Peyer's patch (tissue), 4 donors: Measurements from ENCODE around the gene CYBA. TPM values are rescaled to one million over a fixed set of nuclear protein-coding genes. Genes with fewer than 3 reads are reported as not detected.
A peak's percentile ranks its signal among the peaks of the same experiment; 100 is the strongest.

Experiments
- DNase-seq, 3 donors: peaks; one replicate each; pipeline ENCODE4 v3.0.0-alpha.2; 2017 to 2019
- H3K27ac ChIP-seq, 4 donors: fragments of 200-600 bp; sonication (generic); one replicate each; pipeline ENCODE4 v1.5.1; 2016 to 2019
- H3K27me3 ChIP-seq, 2 donors: fragments of 200-600 bp; sonication (generic); one replicate each; pipeline ENCODE4 v1.5.1; 2019
- H3K36me3 ChIP-seq, 3 donors: fragments of 200-600 bp; sonication (generic); one replicate each; pipeline ENCODE4 v1.5.1; 2016 to 2019
- H3K4me1 ChIP-seq, 4 donors: fragments of 200-600 bp; sonication (generic); one replicate each; pipeline ENCODE4 v1.5.1; 2016 to 2019
- H3K4me3 ChIP-seq, 4 donors: fragments of 200-600 bp; sonication (generic); 1 replicate in 3 of 4; 2 replicates in 1 of 4; pipeline ENCODE4 v1.5.1; 2016 to 2019; ENCODE audit warnings: mild to moderate bottlenecking in 1 of 4
- H3K9me3 ChIP-seq, 4 donors: fragments of 200-600 bp; sonication (generic); one replicate each; pipeline ENCODE4 v1.5.1; 2016 to 2019; ENCODE audit warnings: mild to moderate bottlenecking in 1 of 4
- CTCF ChIP-seq, 6 experiments: fragments of 450-650 bp in 4 of 6; fragments of 200-600 bp in 2 of 6; sonication (generic) in 1 of 6; IDR thresholded peaks; one replicate each; pipeline ENCODE4 v1.5.1; 2017 to 2019; ENCODE audit warnings: antibody characterized with exemption in 6 of 6, mild to moderate bottlenecking in 3 of 6, moderate library complexity in 1 of 6
- POLR2A ChIP-seq, 2 donors: fragments of 450-650 bp; IDR thresholded peaks; one replicate each; pipeline ENCODE4 v1.5.1; 2017; ENCODE audit warnings: antibody characterized with exemption in 2 of 2, mild to moderate bottlenecking in 2 of 2, moderate library complexity in 2 of 2
- total RNA-seq, 4 donors: library from RNA; depleted of rRNA; stranded (reverse); fragments of >200 nt; gene quantifications; one replicate each; pipeline ENCODE4 v1.1.0, GENCODE V29; 2016

CYBA gene
- total RNA-seq = 100 to 1,000 TPM; 131 to 162 (median 141) TPM

DNA sequence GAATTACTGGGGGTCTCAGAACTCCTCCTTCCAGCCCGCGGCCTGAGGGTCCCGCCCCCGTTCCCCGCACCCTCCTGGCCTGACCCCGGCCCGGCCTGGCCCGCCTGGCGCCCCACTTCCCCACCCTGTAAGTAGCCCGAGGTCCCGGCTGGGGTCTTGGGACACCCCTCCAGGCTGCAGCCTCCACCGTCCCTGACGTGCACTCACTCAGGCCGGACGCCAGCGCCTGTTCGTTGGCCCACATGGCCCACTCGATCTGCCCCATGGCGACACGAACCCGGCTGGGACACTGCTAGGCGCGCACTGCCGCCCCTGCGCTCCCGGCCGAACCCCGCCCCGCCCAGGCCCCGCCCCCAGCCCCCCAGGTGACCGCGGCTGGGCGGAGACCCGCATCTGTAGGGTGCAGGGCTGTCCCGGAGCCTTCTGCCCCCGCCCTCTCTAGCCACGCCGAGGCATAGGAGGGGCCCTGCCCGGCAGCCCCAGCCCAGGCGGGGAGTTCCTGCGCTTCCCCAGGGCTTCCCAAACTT, at the start of gene CYBA:
Gene CYBA (minus strand): TSS at position 305 of the 527 bp plus-strand sequence. CDS start 40 bp downstream, at position 265.
- peak; percentile 87 to 94 (median 89) for DNase-seq
- peaks cover 0 to 26% (median 0%) of the 10 kb centered on the region in 3 donors for H3K36me3 ChIP-seq
- H3K27me3 ChIP-seq = no peaks in the 10 kb centered on the region
- H3K9me3 ChIP-seq = no peaks in the 10 kb centered on the region
- peak within 1 kb of the TSS; percentile 86 to 96 (median 92) for H3K27ac ChIP-seq
- peak within 1 kb of the TSS; percentile 77 to 92 (median 88) for H3K4me3 ChIP-seq
- H3K4me1 ChIP-seq = peaks cover 0 to 40% (median 22%) of the 10 kb centered on the region in 4 donors
- TF ChIP-seq CTCF (IDR thresholded peaks at IDR 0.05) (no peak), POLR2A (IDR thresholded peaks at IDR 0.05) (peak; percentile 16 to 44)

DNA sequence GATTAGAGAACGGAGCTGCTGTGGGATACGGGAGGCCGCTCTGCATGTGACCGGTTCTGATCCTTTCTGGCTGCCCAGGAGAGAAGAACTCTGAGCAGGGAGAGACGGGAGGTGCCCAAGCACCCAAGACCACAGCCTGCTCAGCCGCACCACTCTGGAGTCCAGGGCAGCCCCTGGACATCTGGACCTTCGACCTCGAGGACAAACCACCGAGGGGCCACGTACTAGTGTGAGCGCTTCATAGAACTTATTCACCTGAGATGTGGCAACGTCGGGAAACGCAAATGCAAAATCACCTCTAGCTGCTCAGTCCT, 49.4 kb upstream of the CYBA start:
- H3K4me3 ChIP-seq = peak overlapping the region in 3 of 4 donors; percentile 33 to 47 (median 34)
- no peaks in the 10 kb centered on the region for H3K27me3 ChIP-seq
- H3K4me1 ChIP-seq = peaks cover 0 to 61% (median 19%) of the 10 kb centered on the region in 4 donors
- TF ChIP-seq CTCF (IDR thresholded peaks at IDR 0.05) (no peak), POLR2A (IDR thresholded peaks at IDR 0.05) (no peak)
- H3K36me3 ChIP-seq = peaks cover 0 to 38% (median 0%) of the 10 kb centered on the region in 3 donors
- H3K27ac ChIP-seq = peak overlapping the region; percentile 90 to 99 (median 90)
- no peak for DNase-seq
- H3K9me3 ChIP-seq = no peaks in the 10 kb centered on the region

- Histone ChIP-seq H3K4me3 (no peak overlapping the region), H3K27me3 (no peaks in the 10 kb centered on the region), H3K36me3 (peaks cover 0 to 38% (median 0%) of the 10 kb centered on the region in 3 donors), H3K9me3 (no peaks in the 10 kb centered on the region), H3K27ac (peak overlapping the region in 2 of 4 donors; percentile 0 to 99), H3K4me1 (peaks cover 0 to 52% (median 15%) of the 10 kb centered on the region in 4 donors)
- DNase-seq = no peak
- TF ChIP-seq CTCF (IDR thresholded peaks at IDR 0.05) (no peak), POLR2A (IDR thresholded peaks at IDR 0.05) (no peak)
Observed at GRCh38 chr16:88699180-88699579, 48.3 kb upstream of the CYBA start.

GRCh38 chr16:88698646-88699045, 47.8 kb upstream of the CYBA start:
- H3K4me3 ChIP-seq = no peak overlapping the region
- no peaks in the 10 kb centered on the region for H3K27me3 ChIP-seq
- peaks cover 0 to 38% (median 0%) of the 10 kb centered on the region in 3 donors for H3K36me3 ChIP-seq
- TF ChIP-seq CTCF (IDR thresholded peaks at IDR 0.05) (no peak), POLR2A (IDR thresholded peaks at IDR 0.05) (no peak)
- peaks cover 0 to 52% (median 15%) of the 10 kb centered on the region in 4 donors for H3K4me1 ChIP-seq
- H3K9me3 ChIP-seq = no peaks in the 10 kb centered on the region
- peak in 2 of 3 donors; percentile 71 to 77 for DNase-seq
- H3K27ac ChIP-seq = peak overlapping the region in 2 of 4 donors; percentile 0 to 99

DNA sequence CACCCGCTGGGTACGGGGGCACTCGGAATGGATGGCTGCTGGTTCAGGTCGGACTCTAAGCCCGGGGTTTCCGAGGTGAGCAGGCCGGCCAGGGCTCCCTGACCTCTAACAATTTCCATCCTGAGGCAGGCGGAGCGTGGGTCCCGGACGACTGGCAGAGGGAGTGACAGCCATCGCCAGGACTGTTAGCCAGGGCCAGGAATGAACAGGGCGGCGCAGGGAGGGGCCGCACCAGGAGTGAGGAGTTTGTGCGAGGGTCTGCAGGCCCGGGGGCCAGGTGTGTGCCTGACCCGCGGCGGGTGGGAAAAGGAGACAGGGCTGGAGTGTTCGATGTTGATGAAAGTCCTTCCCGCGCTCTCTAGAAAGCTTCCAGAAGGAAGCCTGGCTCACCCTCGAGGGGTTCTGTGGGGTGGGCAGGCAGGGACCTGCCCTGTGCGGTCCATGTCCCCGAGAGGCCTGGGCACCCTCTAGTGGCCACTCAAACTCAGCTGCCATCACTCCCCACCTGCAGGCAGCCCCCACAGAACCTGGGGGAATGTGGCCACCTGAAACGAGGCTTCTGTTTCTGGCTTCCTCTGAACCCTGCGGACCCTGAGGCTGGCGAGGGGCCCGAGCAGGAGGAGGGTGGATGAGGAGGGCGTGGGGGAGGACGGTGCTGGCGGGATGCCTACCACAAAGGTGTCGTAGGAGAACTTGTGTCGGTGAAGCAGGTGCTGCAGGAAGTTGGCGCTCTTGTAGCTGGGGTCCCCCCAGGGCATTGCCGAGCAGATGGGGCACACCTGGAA, 47.2 kb upstream of the CYBA start:
- DNase-seq = peak in 2 of 3 donors; percentile 58 to 64
- H3K36me3 ChIP-seq = peaks cover 0 to 38% (median 0%) of the 10 kb centered on the region in 3 donors

More for the DNA sequence above, 47.2 kb upstream of the CYBA start:
- Histone ChIP-seq H3K9me3 (no peaks in the 10 kb centered on the region), H3K4me1 (peaks cover 0 to 55% (median 16%) of the 10 kb centered on the region in 4 donors), H3K27ac (peak overlapping the region in 2 of 4 donors; percentile 0 to 99), H3K4me3 (no peak overlapping the region), H3K27me3 (no peaks in the 10 kb centered on the region)
- TF ChIP-seq POLR2A (IDR thresholded peaks at IDR 0.05) = no peak
- TF ChIP-seq CTCF (IDR thresholded peaks at IDR 0.05) = peak; percentile 12 to 37 (median 16)
